Bronchial smooth muscle cell (primary cell): Measurements from ENCODE around the gene COPB2. TPM values are rescaled to one million over a fixed set of nuclear protein-coding genes. Genes with fewer than 3 reads are reported as not detected.

Experiments used
- total RNA-seq: library from RNA; depleted of rRNA; stranded (reverse); fragments of >200 nt; gene quantifications from 2 replicates; pipeline ENCODE4 v1.2.1, GENCODE V29; 2014

COPB2 gene
- total RNA-seq: 242 and 309 TPM in 2 replicates

DNA sequence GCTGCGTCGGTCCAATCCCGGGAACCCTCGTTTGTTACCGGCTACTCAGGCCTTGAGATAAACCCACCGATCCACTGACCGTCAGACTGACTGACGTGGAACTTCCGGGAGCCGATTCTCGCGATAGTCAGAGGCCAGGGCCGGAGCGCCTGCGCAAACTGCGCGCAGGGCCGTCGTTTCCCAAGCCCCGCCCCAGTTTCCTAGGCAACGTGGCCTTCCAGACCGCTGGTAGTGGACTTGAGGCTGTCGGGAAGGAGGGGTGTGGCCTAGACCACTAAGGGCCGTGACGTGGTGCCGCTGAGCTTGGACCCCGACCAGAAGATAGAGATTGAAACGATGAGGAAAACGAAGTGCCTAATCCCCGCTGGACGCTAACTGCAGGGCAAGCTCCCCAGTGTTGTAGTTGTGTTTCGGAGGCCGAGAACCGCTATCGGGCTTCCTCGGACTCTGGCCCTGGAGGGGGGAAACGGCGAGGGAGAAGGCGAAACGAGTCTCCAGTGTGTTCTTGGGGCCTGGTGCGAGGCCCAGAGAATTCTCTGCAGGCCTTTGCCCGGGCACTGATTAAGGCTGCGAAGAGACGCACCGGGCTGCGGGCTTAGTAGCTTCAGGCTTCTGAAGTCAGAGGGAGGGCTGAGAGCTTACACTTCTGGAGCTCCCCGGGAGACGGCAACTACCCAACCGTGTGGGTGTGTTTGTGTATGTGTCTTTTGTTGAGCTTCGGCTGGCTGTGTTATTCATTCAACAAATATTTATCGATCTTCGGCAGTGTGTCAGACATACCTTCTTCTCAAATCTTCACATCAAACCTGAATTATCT lies at the start of gene COPB2:
TSS of gene COPB2 (minus strand) at position 96 of the 817 bp plus-strand sequence. CDS start 97 bp downstream, outside the sequence.

DNA sequence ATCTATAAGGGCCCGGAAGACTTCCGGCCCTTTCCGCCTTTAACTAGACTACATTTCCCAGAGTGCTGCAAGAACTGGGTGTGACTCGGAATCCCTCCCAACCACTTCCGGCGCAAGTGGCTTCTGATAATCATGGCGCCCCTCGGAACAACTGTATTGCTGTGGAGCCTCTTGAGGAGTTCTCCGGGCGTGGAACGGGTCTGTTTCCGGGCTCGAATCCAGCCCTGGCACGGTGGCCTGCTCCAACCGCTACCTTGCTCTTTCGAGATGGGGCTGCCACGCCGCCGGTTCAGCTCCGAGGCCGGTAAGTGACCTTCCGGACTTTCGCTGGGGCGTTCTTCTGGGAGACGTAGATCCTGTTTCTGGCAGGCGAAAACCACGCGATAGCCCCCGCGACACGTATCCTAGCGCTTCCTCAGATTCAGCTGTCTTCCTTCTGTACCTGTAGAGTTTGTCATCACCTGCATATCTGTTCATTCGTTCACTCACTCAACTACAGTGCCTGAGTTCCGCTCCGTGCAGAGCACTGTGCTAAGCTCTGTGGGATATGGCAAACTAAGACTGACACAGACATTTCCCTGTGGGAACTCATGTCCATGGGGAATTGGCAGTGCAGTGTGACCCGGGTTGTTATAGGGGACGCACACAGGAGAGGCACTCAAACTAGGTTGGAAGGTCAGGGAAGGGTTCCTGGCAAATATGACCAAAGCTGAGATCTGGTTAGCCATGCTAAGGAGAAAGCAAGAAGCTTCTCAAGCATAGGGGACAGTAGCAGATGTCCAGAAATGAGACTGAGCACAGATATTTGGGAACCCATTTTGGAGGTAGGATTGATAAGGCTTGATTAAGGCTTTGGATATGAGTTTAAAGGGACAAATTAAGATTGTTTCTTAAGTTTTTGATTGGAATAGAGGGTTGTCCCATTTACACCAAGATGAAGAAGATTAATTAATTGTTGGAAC lies 45.3 kb downstream of the COPB2 start, which contains the start of gene MRPS22:
TSS of gene MRPS22 (plus strand) at position 126 of the 962 bp plus-strand sequence. CDS start at position 133, 7 bp downstream.

Other genes starting within 250 kb of the COPB2 start
- gene MRPS22, start 45.6 kb downstream of the COPB2 start, total RNA-seq: 72.2 and 76.4 TPM in 2 replicates
- not detected in 2 replicates for gene RBP2, start 86.9 kb upstream of the COPB2 start, total RNA-seq
- 33.0 and 34.2 TPM in 2 replicates for gene RBP1, start 150.1 kb upstream of the COPB2 start, total RNA-seq